IMR-90 (cell line): ENCODE data around the gene LAMA4. TPM values are rescaled to one million over a fixed set of nuclear protein-coding genes. Genes with fewer than 3 reads are reported as not detected.

Source experiments
- ATAC-seq: fragments of 200-7000 bp; cut with Tn5 transposase; 2 replicates; pipeline ENCODE4 v1.9.1; 2020; ENCODE audit warnings: low read depth, mild to moderate bottlenecking, moderate library complexity
- BruUV-seq: library from RNA; stranded (reverse); fragments of 400-500 nt; replicated peaks from 2 replicates; lab custom pipeline; 2021; lab: Mats Ljungman, UMichigan
- CTCF ChIA-PET: fragments of 300-600 bp; formaldehyde crosslinking; extraction: SDS; loops from one replicate; lab custom pipeline; 2021; ENCODE audit warnings: antibody characterized with exemption; lab: Yijun Ruan, JAX
- POLR2A ChIA-PET: fragments of 300-600 bp; sonication (Branson Sonifier 250); formaldehyde crosslinking; loops from one replicate; lab custom pipeline; 2022; ENCODE audit warnings: antibody characterized with exemption; ENCODE audit not compliant: unreplicated experiment; lab: Charles Lee
- DNase-seq: peaks from one replicate; pipeline ENCODE4 v3.0.0; 2013
- H2AFZ ChIP-seq: replicated peaks from 2 replicates; pipeline ENCODE3; 2013; ENCODE audit warnings: low read length, mild to moderate bottlenecking; ENCODE audit not compliant: poor library complexity
- H2AK5ac ChIP-seq: 2 replicates; pipeline ENCODE4 v1.6.1; 2013; ENCODE audit warnings: low read depth, low read length, inconsistent platforms
- H2AK9ac ChIP-seq: replicated peaks from 2 replicates; pipeline ENCODE3; 2013; ENCODE audit warnings: mild to moderate bottlenecking, low read depth, low read length, moderate library complexity; ENCODE audit not compliant: poor library complexity
- H2BK120ac ChIP-seq: 2 replicates; pipeline ENCODE4 v1.6.1; 2013; ENCODE audit warnings: low read depth, low read length, inconsistent platforms
- H2BK15ac ChIP-seq: 3 replicates; pipeline ENCODE4 v1.6.1; 2013; ENCODE audit warnings: low read depth, low read length, inconsistent platforms
- H2BK20ac ChIP-seq: 2 replicates; pipeline ENCODE4 v1.6.1; 2013; ENCODE audit warnings: low read depth, mild to moderate bottlenecking, inconsistent platforms, low read length, moderate library complexity
- H2BK5ac ChIP-seq: 2 replicates; pipeline ENCODE4 v1.6.1; 2013; ENCODE audit warnings: mild to moderate bottlenecking, low read depth, low read length, inconsistent platforms; ENCODE audit not compliant: poor library complexity, severe bottlenecking
- H3K14ac ChIP-seq: replicated peaks from 2 replicates; pipeline ENCODE4 v1.6.1; 2013; ENCODE audit warnings: low read depth, low read length, inconsistent platforms
- H3K18ac ChIP-seq: 2 replicates; pipeline ENCODE4 v1.6.1; 2013; ENCODE audit warnings: low read depth, low read length, control low read depth
- H3K23ac ChIP-seq: 2 replicates; pipeline ENCODE4 v1.6.1; 2013; ENCODE audit warnings: low read depth, low read length, inconsistent platforms
- H3K27ac ChIP-seq: 2 replicates; pipeline ENCODE4 v1.5.1; 2013; ENCODE audit warnings: mild to moderate bottlenecking, control low read depth, low read length; ENCODE audit not compliant: insufficient read depth
- H3K27me3 ChIP-seq: 2 replicates; pipeline ENCODE4 v1.6.1; 2013; ENCODE audit warnings: low read length; ENCODE audit not compliant: control insufficient read depth, insufficient read depth
- H3K36me3 ChIP-seq: 2 replicates; pipeline ENCODE4 v1.6.1; 2013; ENCODE audit warnings: low read length, mixed read lengths; ENCODE audit not compliant: control insufficient read depth, insufficient read depth
- H3K4ac ChIP-seq: 2 replicates; pipeline ENCODE4 v1.6.1; 2013; ENCODE audit warnings: low read depth, low read length, inconsistent platforms
- H3K4me1 ChIP-seq: 2 replicates; pipeline ENCODE4 v1.6.1; 2013; ENCODE audit warnings: low read length, mixed read lengths; ENCODE audit not compliant: control insufficient read depth, insufficient read depth
- H3K4me2 ChIP-seq: 2 replicates; pipeline ENCODE4 v1.6.1; 2013; ENCODE audit warnings: low read depth, mild to moderate bottlenecking, control low read depth, low read length, moderate library complexity
- H3K4me3 ChIP-seq: 2 replicates; pipeline ENCODE4 v1.5.1; 2013; ENCODE audit warnings: low read depth, mild to moderate bottlenecking, control low read depth, low read length, moderate library complexity; ENCODE audit not compliant: insufficient read depth
- H3K56ac ChIP-seq: 2 replicates; pipeline ENCODE4 v1.6.1; 2013; ENCODE audit warnings: low read length, inconsistent platforms; ENCODE audit not compliant: insufficient read depth; ENCODE audit errors: extremely low read depth
- H3K79me1 ChIP-seq, 2 experiments: 2 replicates each; pipeline ENCODE4 v1.6.1; 2013; ENCODE audit warnings: low read length in 2 of 2, inconsistent platforms in 1 of 2, low read depth in 1 of 2
- H3K9ac ChIP-seq: 2 replicates; pipeline ENCODE4 v1.6.1; 2013; ENCODE audit warnings: low read depth, low read length, control low read depth
- H3K9me1 ChIP-seq: 2 replicates; pipeline ENCODE4 v1.6.1; 2013; ENCODE audit warnings: low read length, inconsistent platforms; ENCODE audit not compliant: insufficient read depth
- H3K9me3 ChIP-seq: 2 replicates; pipeline ENCODE4 v1.6.1; 2013; ENCODE audit warnings: low read length; ENCODE audit not compliant: control insufficient read depth, insufficient read depth
- H4K20me1 ChIP-seq: 2 replicates; pipeline ENCODE4 v1.6.1; 2013; ENCODE audit warnings: low read length, inconsistent platforms; ENCODE audit not compliant: insufficient read depth
- H4K5ac ChIP-seq: 2 replicates; pipeline ENCODE4 v1.6.1; 2013; ENCODE audit warnings: mild to moderate bottlenecking, low read depth, low read length, control low read depth
- H4K8ac ChIP-seq, 2 experiments: 2 replicates each; pipeline ENCODE4 v1.6.1; 2013; ENCODE audit warnings: low read depth in 2 of 2, low read length in 2 of 2, control low read depth in 1 of 2, inconsistent platforms in 1 of 2
- H4K91ac ChIP-seq: 2 replicates; pipeline ENCODE4 v1.6.1; 2013; ENCODE audit warnings: low read depth, low read length, inconsistent platforms; ENCODE audit not compliant: insufficient read depth
- BHLHE40 ChIP-seq: fragments of 150-350 bp; IDR thresholded peaks from 2 replicates; pipeline ENCODE4 v1.6.1; 2016; ENCODE audit warnings: mild to moderate bottlenecking, low read depth, low read length
- CEBPB ChIP-seq: IDR thresholded peaks from 2 replicates; pipeline ENCODE4 v1.6.1; 2012; ENCODE audit warnings: low read depth, low read length, improper control_type of control experiment
- CHD1 ChIP-seq: IDR thresholded peaks from 2 replicates; pipeline ENCODE4 v1.6.1; 2012; ENCODE audit warnings: low read depth, low read length, improper control_type of control experiment
- FOS ChIP-seq: fragments of 150-350 bp; IDR thresholded peaks from 2 replicates; pipeline ENCODE4 v1.6.1; 2016; ENCODE audit warnings: low read depth, low read length
- MAFK ChIP-seq: IDR thresholded peaks from 2 replicates; pipeline ENCODE4 v1.6.1; 2012; ENCODE audit warnings: low read depth, low read length, improper control_type of control experiment
- MAZ ChIP-seq: IDR thresholded peaks from 2 replicates; pipeline ENCODE4 v1.6.1; 2012; ENCODE audit warnings: low read depth, mild to moderate bottlenecking, low read length, improper control_type of control experiment, moderate library complexity, borderline replicate concordance
- MXI1 ChIP-seq: IDR thresholded peaks from 2 replicates; pipeline ENCODE4 v1.6.1; 2012; ENCODE audit warnings: low read depth, mild to moderate bottlenecking, low read length, moderate library complexity, borderline replicate concordance
- NFE2L2 ChIP-seq: fragments of 150-350 bp; IDR thresholded peaks from 2 replicates; pipeline ENCODE4 v1.6.1; 2016; ENCODE audit warnings: low read depth, mild to moderate bottlenecking, low read length
- POLR2A ChIP-seq: IDR thresholded peaks from 2 replicates; pipeline ENCODE4 v1.6.1; 2012; ENCODE audit warnings: mild to moderate bottlenecking, low read depth, low read length
- RAD21 ChIP-seq: IDR thresholded peaks from 2 replicates; pipeline ENCODE4 v1.6.1; 2012; ENCODE audit warnings: low read length, improper control_type of control experiment
- RCOR1 ChIP-seq: IDR thresholded peaks from 2 replicates; pipeline ENCODE4 v1.6.1; 2012; ENCODE audit warnings: mild to moderate bottlenecking, low read length, improper control_type of control experiment; ENCODE audit not compliant: insufficient replicate concordance
- RFX5 ChIP-seq: IDR thresholded peaks from 2 replicates; pipeline ENCODE4 v1.8.0; 2012; ENCODE audit warnings: low read depth, mild to moderate bottlenecking, low read length, moderate library complexity
- SMC3 ChIP-seq: fragments of 150-350 bp; IDR thresholded peaks from 2 replicates; pipeline ENCODE4 v1.6.1; 2016; ENCODE audit warnings: low read depth, mild to moderate bottlenecking, antibody characterized with exemption, low read length, moderate library complexity
- WGBS, 2 experiments: methylation state at CpG; one replicate each; pipeline versions ENCODE4 v1.1.5 to v1.1.7; 2013; ENCODE audit warnings: missing lambda C conversion rate in 2 of 2; ENCODE audit not compliant: insufficient read length in 1 of 2; ENCODE audit errors: extremely low coverage in 2 of 2; 5-methylcytosine and 5-hydroxymethylcytosine counted together
- dilution Hi-C: fragments of 300-500 bp; cut with HindIII; formaldehyde crosslinking; loops from one replicate; pipeline ENCODE4 v1.14.3; 2018; ENCODE audit warnings: low sequenced_read_pairs; ENCODE audit not compliant: unreplicated experiment
- in situ Hi-C: fragments of 300-500 bp; cut with MboI; formaldehyde crosslinking; loops from 3 replicates; pipeline ENCODE4 v1.14.3; 2019; ENCODE audit warnings: low sequenced_read_pairs, inconsistent platforms, mixed read lengths
- intact Hi-C: fragments of 100-400 bp; cut with micrococcal nuclease; formaldehyde crosslinking; loops from 2 replicates; pipeline ENCODE4 v1.10.0; 2022
- polyA plus RNA-seq, 3 experiments: library from polyadenylated mRNA; depleted of rRNA; stranded (reverse); fragments of >200 nt; gene quantifications; 2 replicates each; pipeline ENCODE4 v1.2.3, GENCODE V29; 2012; ENCODE audit warnings: low replicate concordance in 1 of 3
- total RNA-seq: library from RNA; depleted of rRNA; stranded (reverse); fragments of >200 nt; gene quantifications from 2 replicates; pipeline ENCODE4 v1.2.3, GENCODE V29; 2012
- TF ChIP-seq, protein P1 (sequence below): conservative IDR thresholded peaks from 2 replicates; pipeline ENCODE4 v1.5.1; 2012; ENCODE audit warnings: mild to moderate bottlenecking, low read depth, low read length, improper control_type of control experiment
- TF ChIP-seq, protein P2 (sequence below): fragments of 150-350 bp; IDR thresholded peaks from 2 replicates; pipeline ENCODE4 v1.6.1; 2017; ENCODE audit warnings: mild to moderate bottlenecking, antibody characterized with exemption, low read length, low read depth
- TF ChIP-seq, protein P3 (sequence below): fragments of 150-350 bp; IDR thresholded peaks from 2 replicates; pipeline ENCODE4 v1.6.1; 2016; ENCODE audit warnings: low read depth, mild to moderate bottlenecking, low read length, moderate library complexity, borderline replicate concordance

Gene LAMA4
- total and polyA plus RNA-seq, 2 of the 4 experiments (the other 2 are of a cell fraction) = 33.9 to 35.8 TPM

DNA sequence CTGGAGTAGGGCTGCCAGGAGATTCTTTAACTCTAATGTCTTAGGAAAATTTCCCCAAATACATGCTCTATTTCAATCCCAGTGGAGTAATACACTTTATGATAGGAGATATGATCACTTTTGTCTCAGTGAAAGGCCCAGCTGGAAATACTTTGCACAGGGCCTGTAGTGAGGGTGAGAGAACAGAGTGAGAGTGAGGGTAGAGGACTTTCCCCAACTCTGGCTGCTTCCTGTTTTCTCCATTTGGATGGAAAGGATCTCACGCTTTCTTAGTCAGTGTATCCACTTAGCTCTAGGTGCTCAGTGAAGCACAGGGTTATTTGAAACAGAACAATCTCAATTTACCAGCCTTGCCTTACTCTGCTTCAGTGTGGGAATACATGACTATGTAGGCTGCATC is 130.4 kb downstream of the LAMA4 start:
- BruUV-seq = no TSS peak
- ChIA-PET POLR2A (no interaction called here), CTCF (interaction anchor here (0.7 kb wide), 1 partner anchor 566 kb away, joined by 4 read pairs; no protein-coding TSS in a partner anchor)
- ATAC-seq (no peak), DNase-seq (no peak)
- Histone ChIP-seq H3K9me3 (no peaks in the 10 kb centered on the region), H2BK15ac (no peak overlapping the region), H3K4me2 (no peak overlapping the region), H2AK5ac (no peak overlapping the region), H4K20me1 (no peaks in the 10 kb centered on the region), H4K5ac (no peak overlapping the region), H3K79me1 (no peaks in the 10 kb centered on the region), H3K23ac (no peak overlapping the region), H2BK20ac (no peak overlapping the region), H4K8ac (no peak overlapping the region), H3K9ac (no peak overlapping the region), H3K27me3 (no peaks in the 10 kb centered on the region), H2AFZ (no peak overlapping the region), H3K4me3 (no peak overlapping the region), H3K14ac (no peak overlapping the region), H2BK5ac (no peak overlapping the region), H3K18ac (no peak overlapping the region), H2AK9ac (no peak overlapping the region), H4K91ac (no peak overlapping the region), H3K56ac (no peak overlapping the region), H2BK120ac (no peak overlapping the region), H3K4ac (no peak overlapping the region), H3K36me3 (peaks cover 51% of the 10 kb centered on the region), H3K4me1 (no peaks in the 10 kb centered on the region; the same call in 1 of the 2 replicates), H3K27ac (no peak overlapping the region), H3K9me1 (no peaks in the 10 kb centered on the region)
- intact Hi-C loops = no loop called here
- in situ Hi-C loops = no loop called here
- no CpG with 5 or more reads among the region's 1 CpG for WGBS, 2 experiments
- TF ChIP-seq CHD1 (no peak), FOS (no peak), NFE2L2 (no peak), RFX5 (no peak), MAFK (no peak), BHLHE40 (no peak), CEBPB (no peak), RAD21 (no peak), SMC3 (no peak), MAZ (no peak), POLR2A (no peak), MXI1 (no peak), RCOR1 (no peak)
- TF ChIP-seq, protein P1, sequence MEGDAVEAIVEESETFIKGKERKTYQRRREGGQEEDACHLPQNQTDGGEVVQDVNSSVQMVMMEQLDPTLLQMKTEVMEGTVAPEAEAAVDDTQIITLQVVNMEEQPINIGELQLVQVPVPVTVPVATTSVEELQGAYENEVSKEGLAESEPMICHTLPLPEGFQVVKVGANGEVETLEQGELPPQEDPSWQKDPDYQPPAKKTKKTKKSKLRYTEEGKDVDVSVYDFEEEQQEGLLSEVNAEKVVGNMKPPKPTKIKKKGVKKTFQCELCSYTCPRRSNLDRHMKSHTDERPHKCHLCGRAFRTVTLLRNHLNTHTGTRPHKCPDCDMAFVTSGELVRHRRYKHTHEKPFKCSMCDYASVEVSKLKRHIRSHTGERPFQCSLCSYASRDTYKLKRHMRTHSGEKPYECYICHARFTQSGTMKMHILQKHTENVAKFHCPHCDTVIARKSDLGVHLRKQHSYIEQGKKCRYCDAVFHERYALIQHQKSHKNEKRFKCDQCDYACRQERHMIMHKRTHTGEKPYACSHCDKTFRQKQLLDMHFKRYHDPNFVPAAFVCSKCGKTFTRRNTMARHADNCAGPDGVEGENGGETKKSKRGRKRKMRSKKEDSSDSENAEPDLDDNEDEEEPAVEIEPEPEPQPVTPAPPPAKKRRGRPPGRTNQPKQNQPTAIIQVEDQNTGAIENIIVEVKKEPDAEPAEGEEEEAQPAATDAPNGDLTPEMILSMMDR = no peak
- TF ChIP-seq, protein P2, sequence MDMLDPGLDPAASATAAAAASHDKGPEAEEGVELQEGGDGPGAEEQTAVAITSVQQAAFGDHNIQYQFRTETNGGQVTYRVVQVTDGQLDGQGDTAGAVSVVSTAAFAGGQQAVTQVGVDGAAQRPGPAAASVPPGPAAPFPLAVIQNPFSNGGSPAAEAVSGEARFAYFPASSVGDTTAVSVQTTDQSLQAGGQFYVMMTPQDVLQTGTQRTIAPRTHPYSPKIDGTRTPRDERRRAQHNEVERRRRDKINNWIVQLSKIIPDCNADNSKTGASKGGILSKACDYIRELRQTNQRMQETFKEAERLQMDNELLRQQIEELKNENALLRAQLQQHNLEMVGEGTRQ = no peak
- TF ChIP-seq, protein P3, sequence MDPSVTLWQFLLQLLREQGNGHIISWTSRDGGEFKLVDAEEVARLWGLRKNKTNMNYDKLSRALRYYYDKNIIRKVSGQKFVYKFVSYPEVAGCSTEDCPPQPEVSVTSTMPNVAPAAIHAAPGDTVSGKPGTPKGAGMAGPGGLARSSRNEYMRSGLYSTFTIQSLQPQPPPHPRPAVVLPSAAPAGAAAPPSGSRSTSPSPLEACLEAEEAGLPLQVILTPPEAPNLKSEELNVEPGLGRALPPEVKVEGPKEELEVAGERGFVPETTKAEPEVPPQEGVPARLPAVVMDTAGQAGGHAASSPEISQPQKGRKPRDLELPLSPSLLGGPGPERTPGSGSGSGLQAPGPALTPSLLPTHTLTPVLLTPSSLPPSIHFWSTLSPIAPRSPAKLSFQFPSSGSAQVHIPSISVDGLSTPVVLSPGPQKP = no peak
- dilution Hi-C loops = no loop called here
